ENCODE measurements around the gene DUXA.

The DUXA gene

GRCh38 chr19:57105976-57106721 is 61.1 kb downstream of the DUXA start:
- Histone ChIP-seq H3K27me3 (ENCODE audit: insufficient read depth, poor library complexity, severe bottlenecking) (no peaks in the 10 kb centered on the region), H3K4me3 (replicated peaks; ENCODE audit: insufficient read depth, low read length) (no peak overlapping the region), H3K27ac (replicated peaks) (no peak overlapping the region)
- DNase-seq (ENCODE audit: low read depth in 1 of 2, low spot score in 1 of 2), result no peak
- TF ChIP-seq POLR2AphosphoS5 (IDR thresholded peaks at IDR 0.05; ENCODE audit: low read depth) (no peak), GABPA (IDR thresholded peaks at IDR 0.05; ENCODE audit: low read depth) (no peak), CTCF (IDR thresholded peaks at IDR 0.05; ENCODE audit: insufficient read depth, low read length) (no peak), SPI1 (IDR thresholded peaks at IDR 0.05; ENCODE audit: borderline replicate concordance, low read depth) (no peak), REST (IDR thresholded peaks at IDR 0.05; ENCODE audit: insufficient replicate concordance, low read depth) (no peak)
